HG03442 (cell line): Measurements from ENCODE around the gene SLC4A4.
A peak's percentile ranks its signal among the peaks of the same experiment; 100 is the strongest.

Source experiments
- ATAC-seq: cut with Tn5 transposase; IDR thresholded peaks from one replicate; pipeline ENCODE4 v1.9.1; 2021; ENCODE audit warnings: mild to moderate bottlenecking, moderate library complexity; ENCODE audit not compliant: unreplicated experiment

Gene SLC4A4

GRCh38 chr4:71338846-71339593 lies at the start of gene SLC4A4:
TSS of gene SLC4A4 (plus strand) at chr4:71339020.
- ATAC-seq: peak; percentile 100

GRCh38 chr4:71290074-71290473 lies 48.7 kb upstream of the SLC4A4 start:
- ATAC-seq: no peak

- ATAC-seq: no peak
Measured at GRCh38 chr4:71290476-71290875, 48.3 kb upstream of the SLC4A4 start.

- ATAC-seq: no peak
Measured at GRCh38 chr4:71292228-71292627, 46.6 kb upstream of the SLC4A4 start.

GRCh38 chr4:71293705-71294104 lies 45.1 kb upstream of the SLC4A4 start:
- ATAC-seq: no peak

- no peak for ATAC-seq
Measured at GRCh38 chr4:71294301-71294700, 44.5 kb upstream of the SLC4A4 start.

GRCh38 chr4:71296945-71297344 lies 41.9 kb upstream of the SLC4A4 start:
- no peak for ATAC-seq

- no peak for ATAC-seq
Measured at GRCh38 chr4:71300362-71300761, 38.5 kb upstream of the SLC4A4 start.

GRCh38 chr4:71300964-71301363 lies 37.9 kb upstream of the SLC4A4 start:
- no peak for ATAC-seq

GRCh38 chr4:71303287-71303686 lies 35.5 kb upstream of the SLC4A4 start:
- no peak for ATAC-seq

GRCh38 chr4:71303850-71304249 lies 35.0 kb upstream of the SLC4A4 start:
- ATAC-seq: no peak

GRCh38 chr4:71304289-71304850 lies 34.5 kb upstream of the SLC4A4 start:
- ATAC-seq: no peak

GRCh38 chr4:71307729-71308128 lies 31.1 kb upstream of the SLC4A4 start:
- no peak for ATAC-seq

GRCh38 chr4:71322425-71322824 lies 16.4 kb upstream of the SLC4A4 start:
- ATAC-seq: no peak

GRCh38 chr4:71333368-71333767 lies 5.5 kb upstream of the SLC4A4 start:
- ATAC-seq: no peak

GRCh38 chr4:71333960-71334359 lies 4.9 kb upstream of the SLC4A4 start:
- no peak for ATAC-seq

GRCh38 chr4:71334465-71334882 lies 4.3 kb upstream of the SLC4A4 start:
- ATAC-seq: no peak

GRCh38 chr4:71343670-71344466 lies 5.0 kb downstream of the SLC4A4 start:
- ATAC-seq: no peak

GRCh38 chr4:71346710-71347109 lies 7.9 kb downstream of the SLC4A4 start:
- no peak for ATAC-seq

- ATAC-seq: no peak
Measured at GRCh38 chr4:71348586-71348985, 9.8 kb downstream of the SLC4A4 start.

GRCh38 chr4:71355045-71355444 lies 16.2 kb downstream of the SLC4A4 start:
- no peak for ATAC-seq

GRCh38 chr4:71355971-71356370 lies 17.2 kb downstream of the SLC4A4 start:
- no peak for ATAC-seq
